H9 (cell line): ENCODE data around the gene TNS2. TPM values are rescaled to one million over a fixed set of nuclear protein-coding genes. Genes with fewer than 3 reads are reported as not detected.

Experiments
- DNase-seq: peaks from one replicate; pipeline ENCODE4 v3.0.0-alpha.2; 2017
- H2AFZ ChIP-seq: one replicate; pipeline ENCODE4 v1.6.1; 2013; ENCODE audit warnings: mild to moderate bottlenecking, low read length, control low read depth, moderate library complexity
- H2AK5ac ChIP-seq: 2 replicates; pipeline ENCODE4 v1.6.1; 2013; ENCODE audit warnings: low read length, control low read depth, mixed read lengths; ENCODE audit not compliant: insufficient read length
- H2BK120ac ChIP-seq: one replicate; pipeline ENCODE4 v1.6.1; 2013; ENCODE audit warnings: low read depth, mild to moderate bottlenecking, low read length, control low read depth, inconsistent platforms; ENCODE audit not compliant: poor library complexity, severe bottlenecking
- H2BK12ac ChIP-seq: 2 replicates; pipeline ENCODE4 v1.6.1; 2013; ENCODE audit warnings: low read length, control low read depth, mixed read lengths, low read depth; ENCODE audit not compliant: insufficient read length
- H2BK15ac ChIP-seq: 2 replicates; pipeline ENCODE4 v1.6.1; 2013; ENCODE audit warnings: low read depth, low read length, control low read depth
- H2BK20ac ChIP-seq: one replicate; pipeline ENCODE4 v1.6.1; 2013; ENCODE audit warnings: low read depth, mild to moderate bottlenecking, low read length, control low read depth, inconsistent platforms; ENCODE audit not compliant: poor library complexity, severe bottlenecking
- H2BK5ac ChIP-seq: 2 replicates; pipeline ENCODE4 v1.6.1; 2013; ENCODE audit warnings: low read length, control low read depth, mixed read lengths; ENCODE audit not compliant: insufficient read length
- H3K14ac ChIP-seq: 2 replicates; pipeline ENCODE4 v1.6.1; 2013; ENCODE audit warnings: low read length, control low read depth; ENCODE audit not compliant: insufficient read depth
- H3K18ac ChIP-seq: 2 replicates; pipeline ENCODE4 v1.6.1; 2013; ENCODE audit warnings: low read depth, mild to moderate bottlenecking, mixed read lengths, low read length, control low read depth; ENCODE audit not compliant: insufficient read length
- H3K23ac ChIP-seq: 2 replicates; pipeline ENCODE4 v1.6.1; 2013; ENCODE audit warnings: low read length, control low read depth, mixed read lengths, low read depth; ENCODE audit not compliant: insufficient read length
- H3K23me2 ChIP-seq: 2 replicates; pipeline ENCODE4 v1.6.1; 2013; ENCODE audit warnings: low read depth, mild to moderate bottlenecking, mixed read lengths, low read length, control low read depth; ENCODE audit not compliant: insufficient read length, poor library complexity, severe bottlenecking
- H3K27ac ChIP-seq: 2 replicates; pipeline ENCODE4 v1.5.1; 2013; ENCODE audit warnings: low read length, control low read depth, mixed read lengths, low read depth; ENCODE audit not compliant: insufficient read length
- H3K27me3 ChIP-seq: 2 replicates; pipeline ENCODE4 v1.6.1; 2013; ENCODE audit warnings: low read length, control low read depth, inconsistent platforms; ENCODE audit not compliant: insufficient read depth
- H3K4ac ChIP-seq: 2 replicates; pipeline ENCODE4 v1.6.1; 2013; ENCODE audit warnings: low read depth, mild to moderate bottlenecking, control low read depth, inconsistent platforms, low read length, moderate library complexity
- H3K4me1 ChIP-seq: 2 replicates; pipeline ENCODE4 v1.6.1; 2013; ENCODE audit warnings: low read length, control low read depth, inconsistent platforms; ENCODE audit not compliant: insufficient read depth
- H3K4me2 ChIP-seq: 2 replicates; pipeline ENCODE4 v1.6.1; 2013; ENCODE audit warnings: low read length, control low read depth, mixed read lengths; ENCODE audit not compliant: insufficient read length, insufficient read depth
- H3K56ac ChIP-seq: 2 replicates; pipeline ENCODE4 v1.6.1; 2013; ENCODE audit warnings: low read depth, mild to moderate bottlenecking, mixed read lengths, low read length, control low read depth; ENCODE audit not compliant: insufficient read length
- H3K79me1 ChIP-seq: 2 replicates; pipeline ENCODE4 v1.6.1; 2013; ENCODE audit warnings: low read depth, mild to moderate bottlenecking, moderate library complexity, low read length, control low read depth, inconsistent platforms; ENCODE audit not compliant: insufficient read depth, poor library complexity, severe bottlenecking
- H3K79me2 ChIP-seq: 2 replicates; pipeline ENCODE4 v1.6.1; 2013; ENCODE audit warnings: low read length, control low read depth, inconsistent platforms; ENCODE audit not compliant: insufficient read depth
- H3K9ac ChIP-seq: 2 replicates; pipeline ENCODE4 v1.6.1; 2013; ENCODE audit warnings: low read length, control low read depth, mixed read lengths; ENCODE audit not compliant: insufficient read length; ENCODE audit errors: extremely low read depth
- H3K9me3 ChIP-seq: one replicate; pipeline ENCODE4 v1.6.1; 2013; ENCODE audit warnings: low read depth, low read length, inconsistent platforms; ENCODE audit not compliant: control insufficient read depth
- H3T11ph ChIP-seq: one replicate; pipeline ENCODE4 v1.6.1; 2013; ENCODE audit warnings: mild to moderate bottlenecking, low read length, control low read depth, inconsistent platforms
- H4K20me1 ChIP-seq: one replicate; pipeline ENCODE4 v1.6.1; 2013; ENCODE audit not compliant: control insufficient read depth, insufficient read length, insufficient read depth
- H4K5ac ChIP-seq: 2 replicates; pipeline ENCODE4 v1.6.1; 2013; ENCODE audit warnings: low read depth, mild to moderate bottlenecking, mixed read lengths, low read length, control low read depth; ENCODE audit not compliant: insufficient read length
- H4K8ac ChIP-seq: replicated peaks from 2 replicates; pipeline ENCODE4 v1.6.1; 2013; ENCODE audit warnings: low read length, control low read depth, mixed read lengths, low read depth; ENCODE audit not compliant: insufficient read length
- H4K91ac ChIP-seq: 2 replicates; pipeline ENCODE4 v1.6.1; 2013; ENCODE audit warnings: low read depth, mild to moderate bottlenecking, moderate library complexity, mixed read lengths, low read length, control low read depth; ENCODE audit not compliant: insufficient read length
- H3K27ac Mint-ChIP-seq, 3 experiments: 2 replicates in 2 of 3; 3 replicates in 1 of 3; pipeline ENCODE4 v1.8.0; 2020 to 2021; ENCODE audit warnings: mixed read lengths in 3 of 3, mild to moderate bottlenecking in 1 of 3, moderate library complexity in 1 of 3
- H3K27me3 Mint-ChIP-seq: 2 replicates; pipeline ENCODE4 v1.8.0; 2021; ENCODE audit warnings: low read depth, mild to moderate bottlenecking, moderate library complexity, mixed read lengths
- H3K36me3 Mint-ChIP-seq, 3 experiments: 2 replicates in 2 of 3; 3 replicates in 1 of 3; pipeline ENCODE4 v1.8.0; 2020 to 2021; ENCODE audit warnings: low read depth in 3 of 3, mixed read lengths in 3 of 3; ENCODE audit not compliant: insufficient read depth in 1 of 3
- H3K4me1 Mint-ChIP-seq, 2 experiments: 2 replicates each; pipeline ENCODE4 v1.8.0; 2020; ENCODE audit warnings: mixed read lengths in 2 of 2
- H3K4me3 Mint-ChIP-seq, 2 experiments: 2 replicates in 1 of 2; 3 replicates in 1 of 2; pipeline ENCODE4 v1.8.0; 2020 to 2021; ENCODE audit warnings: mild to moderate bottlenecking in 2 of 2, mixed read lengths in 2 of 2, moderate library complexity in 1 of 2
- H3K9me3 Mint-ChIP-seq, 2 experiments: 2 replicates in 1 of 2; 3 replicates in 1 of 2; pipeline ENCODE4 v1.8.0; 2020; ENCODE audit warnings: mild to moderate bottlenecking in 2 of 2, mixed read lengths in 2 of 2, moderate library complexity in 1 of 2
- CTCF ChIP-seq: fragments of 200-600 bp; sonication (generic); conservative IDR thresholded peaks from 3 replicates; pipeline ENCODE4 v1.8.0; 2021; ENCODE audit warnings: antibody characterized with exemption, mild to moderate bottlenecking
- WGBS: extraction: QIAGEN DNeasy Blood & Tissue Kit; methylation state at CpG from one replicate; pipeline ENCODE4 v1.1.7; 2013; ENCODE audit warnings: missing lambda C conversion rate, low lambda C conversion rate, mixed read lengths; ENCODE audit not compliant: insufficient read length; ENCODE audit errors: extremely low coverage; 5-methylcytosine and 5-hydroxymethylcytosine counted together
- total RNA-seq: library from RNA; stranded (reverse); gene quantifications from 2 replicates; pipeline ENCODE4 v1.2.1, GENCODE V29; 2021

TNS2 gene
- total RNA-seq, 1 experiment from 2014 or later: 4.5 TPM

DNA sequence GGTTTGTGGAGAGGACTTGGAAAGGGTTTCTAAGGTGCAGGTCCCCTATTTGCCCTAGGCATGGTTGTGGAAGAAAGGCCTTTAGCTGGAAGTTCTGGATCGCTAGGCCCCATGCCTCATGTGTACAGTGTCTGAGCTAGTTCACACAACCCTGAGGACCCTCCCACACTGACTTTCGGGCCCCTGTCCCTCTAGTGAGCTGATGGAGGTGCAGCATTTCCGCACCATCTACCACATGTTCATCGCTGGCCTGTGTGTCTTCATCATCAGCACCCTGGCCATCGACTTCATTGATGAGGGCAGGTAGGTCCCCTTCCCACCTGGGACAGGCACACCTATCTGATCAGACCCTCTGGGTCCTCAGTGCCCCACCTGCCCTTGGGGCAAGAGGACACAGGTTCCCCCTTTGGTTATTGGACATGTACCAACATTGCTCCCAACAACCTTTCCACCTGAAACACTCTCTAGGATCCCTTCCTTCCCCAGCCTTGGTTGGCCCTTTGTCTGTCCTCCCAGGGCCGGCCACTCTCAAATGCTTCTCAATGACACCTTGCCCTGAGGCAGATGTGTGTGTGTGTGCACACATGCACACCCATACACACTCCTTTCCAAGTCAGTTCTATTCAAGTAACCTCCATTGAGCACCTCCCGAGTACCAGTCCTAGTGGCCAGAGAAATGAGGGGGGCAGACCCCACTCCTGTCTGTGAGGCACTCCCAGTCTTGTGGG is 56.0 kb downstream of the TNS2 start:
- no peak overlapping the region for H4K91ac ChIP-seq
- no peaks in the 10 kb centered on the region for H3K27me3 ChIP-seq
- no peak overlapping the region for H2AK5ac ChIP-seq
- peak overlapping the region; percentile 12; the same call in 1 of the 2 replicates for H2BK15ac ChIP-seq
- H2BK5ac ChIP-seq: no peak overlapping the region
- H3K56ac ChIP-seq: no peak overlapping the region
- no peaks in the 10 kb centered on the region for H3K9me3 ChIP-seq
- Mint-ChIP-seq H3K4me3 (no peak overlapping the region; a peak in 1 of 5 replicates), H3K27me3 (peaks cover 24% of the 10 kb centered on the region), H3K9me3 (peaks cover 4 to 8% of the 10 kb centered on the region in 2 experiments; a peak in 4 of 5 replicates), H3K36me3 (peaks cover 0 to 4% (median 2%) of the 10 kb centered on the region in 3 experiments; a peak in 2 of 7 replicates), H3K4me1 (peaks cover 8 to 16% of the 10 kb centered on the region in 2 experiments), H3K27ac (no peak overlapping the region; a peak in 1 of 7 replicates)
- no peak overlapping the region for H2AFZ ChIP-seq
- no peak overlapping the region; the same call in 1 of the 2 replicates for H3K14ac ChIP-seq
- no peaks in the 10 kb centered on the region for H3K23me2 ChIP-seq
- no peak overlapping the region for H2BK120ac ChIP-seq
- H3T11ph ChIP-seq: no peak overlapping the region
- H3K4me1 ChIP-seq: peaks cover 2% of the 10 kb centered on the region; the same call in 1 of the 2 replicates
- DNase-seq: no peak
- H2BK20ac ChIP-seq: no peak overlapping the region
- H3K23ac ChIP-seq: no peak overlapping the region
- no peak overlapping the region for H3K27ac ChIP-seq
- WGBS: no CpG with 5 or more reads among the region's 7 CpGs
- no peak overlapping the region for H3K4me2 ChIP-seq
- no peak overlapping the region for H3K4ac ChIP-seq
- H4K20me1 ChIP-seq: no peaks in the 10 kb centered on the region
- H2BK12ac ChIP-seq: no peak overlapping the region
- H3K18ac ChIP-seq: no peak overlapping the region
- H3K79me2 ChIP-seq: no peaks in the 10 kb centered on the region
- no peaks in the 10 kb centered on the region for H3K79me1 ChIP-seq
- no peak overlapping the region for H4K8ac ChIP-seq
- H3K9ac ChIP-seq: no peak overlapping the region
- no peak overlapping the region for H4K5ac ChIP-seq
- TF ChIP-seq CTCF: no peak
